Stomach (tissue), 4 donors: Measurements from ENCODE around the gene IAH1.

Experiments used
- CTCF ChIP-seq, 7 experiments: fragments of 450-650 bp in 4 of 7; fragments of 200-600 bp in 3 of 7; sonication (generic) in 3 of 7; IDR thresholded peaks; one replicate each; pipeline ENCODE4 v1.5.1; 2016 to 2019; ENCODE audit warnings: antibody characterized with exemption in 7 of 7, control low read depth in 2 of 7, mild to moderate bottlenecking in 1 of 7
- POLR2A ChIP-seq, 4 donors: fragments of 450-650 bp; IDR thresholded peaks; one replicate each; pipeline ENCODE4 v1.6.1; 2016; ENCODE audit warnings: antibody characterized with exemption in 4 of 4, control low read depth in 2 of 4, mild to moderate bottlenecking in 1 of 4, moderate library complexity in 1 of 4

- TF ChIP-seq CTCF (IDR thresholded peaks at IDR 0.05) (no peak), POLR2A (IDR thresholded peaks at IDR 0.05) (no peak)
These were observed 45.3 kb upstream of the IAH1 start for GRCh38 chr2:9428965-9429577.
